SK-N-SH treated with all-trans-retinoic acid at 6 μM for 48 hours (cell line): Measurements from ENCODE around the gene PRPF4.
"Not testable (repeated sequence)": the region's sequence is repeated elsewhere in the genome, so short reads cannot be mapped to it uniquely, and the experiment has no call there.

ENCODE experiments used
- ATAC-seq: fragments of 200-7000 bp; cut with Tn5 transposase; 3 replicates; pipeline ENCODE4 v1.9.1; 2020; ENCODE audit warnings: mild to moderate bottlenecking, moderate library complexity
- ARNTL ChIP-seq: fragments of 450-650 bp; formaldehyde crosslinking; IDR thresholded peaks from 2 replicates; pipeline ENCODE4 v1.5.0; 2020; ENCODE audit warnings: low read depth, mild to moderate bottlenecking, moderate library complexity, borderline replicate concordance
- BACH2 ChIP-seq: fragments of 250-450 bp; sonication (Bioruptor Pico); IDR thresholded peaks from 2 replicates; pipeline ENCODE4 v1.9.0; 2021; ENCODE audit warnings: mild to moderate bottlenecking, borderline replicate concordance
- CSDC2 ChIP-seq: fragments of 250-450 bp; sonication (Bioruptor Pico); IDR thresholded peaks from 2 replicates; pipeline ENCODE4 v1.5.0; 2020; ENCODE audit warnings: mild to moderate bottlenecking, moderate library complexity
- ESRRG ChIP-seq: fragments of 250-450 bp; sonication (Bioruptor Pico); IDR thresholded peaks from 2 replicates; pipeline ENCODE4 v1.6.1; 2021; ENCODE audit warnings: mild to moderate bottlenecking
- GLIS3 ChIP-seq: fragments of 250-450 bp; sonication (Bioruptor Pico); IDR thresholded peaks from 2 replicates; pipeline ENCODE4 v1.5.0; 2020; ENCODE audit warnings: mild to moderate bottlenecking, moderate library complexity
- ISL1 ChIP-seq: fragments of 250-450 bp; sonication (Bioruptor Pico); IDR thresholded peaks from 2 replicates; pipeline ENCODE4 v2.1.2; 2022; ENCODE audit warnings: mild to moderate bottlenecking, moderate library complexity
- OSR1 ChIP-seq: fragments of 250-450 bp; sonication (Bioruptor Pico); IDR thresholded peaks from 2 replicates; pipeline ENCODE4 v1.8.0; 2022; ENCODE audit warnings: moderate library complexity, mild to moderate bottlenecking, inconsistent platforms
- PATZ1 ChIP-seq: fragments of 250-450 bp; sonication (Bioruptor Pico); IDR thresholded peaks from 2 replicates; pipeline ENCODE4 v1.8.0; 2020; ENCODE audit warnings: mild to moderate bottlenecking, moderate library complexity, borderline replicate concordance
- POU6F1 ChIP-seq: fragments of 250-450 bp; sonication (Bioruptor Pico); IDR thresholded peaks from 2 replicates; pipeline ENCODE4 v1.8.0; 2021; ENCODE audit warnings: low read depth, mild to moderate bottlenecking, moderate library complexity, borderline replicate concordance
- PPARA ChIP-seq: fragments of 250-450 bp; sonication (Bioruptor Pico); IDR thresholded peaks from 2 replicates; pipeline ENCODE4 v1.5.0; 2020; ENCODE audit warnings: mild to moderate bottlenecking, borderline replicate concordance
- RARB ChIP-seq: fragments of 250-450 bp; sonication (Bioruptor Pico); IDR thresholded peaks from 2 replicates; pipeline ENCODE4 v1.8.0; 2021; ENCODE audit warnings: mild to moderate bottlenecking, moderate library complexity
- SNAI2 ChIP-seq: fragments of 250-450 bp; sonication (Bioruptor Pico); IDR thresholded peaks from 2 replicates; pipeline ENCODE4 v1.5.0; 2020; ENCODE audit warnings: mild to moderate bottlenecking, moderate library complexity
- TCF4 ChIP-seq: fragments of 250-450 bp; sonication (Bioruptor Pico); IDR thresholded peaks from 2 replicates; pipeline ENCODE4 v1.8.0; 2021; ENCODE audit warnings: mild to moderate bottlenecking, moderate library complexity, borderline replicate concordance
- TOX ChIP-seq: fragments of 250-450 bp; sonication (Bioruptor Pico); IDR thresholded peaks from 2 replicates; pipeline ENCODE4 v1.8.0; 2021; ENCODE audit warnings: mild to moderate bottlenecking, moderate library complexity, borderline replicate concordance
- ZC3H10 ChIP-seq: fragments of 250-450 bp; sonication (Bioruptor Pico); IDR thresholded peaks from 2 replicates; pipeline ENCODE4 v1.5.1; 2021; ENCODE audit warnings: mild to moderate bottlenecking, moderate library complexity
- ZFP3 ChIP-seq: fragments of 250-450 bp; sonication (Bioruptor Pico); IDR thresholded peaks from 2 replicates; pipeline ENCODE4 v1.5.0; 2020; ENCODE audit warnings: mild to moderate bottlenecking, moderate library complexity
- ZFP30 ChIP-seq: fragments of 450-650 bp; formaldehyde crosslinking; IDR thresholded peaks from 2 replicates; pipeline ENCODE4 v1.5.0; 2022; ENCODE audit warnings: mild to moderate bottlenecking, moderate library complexity
- ZNF565 ChIP-seq: fragments of 450-650 bp; formaldehyde crosslinking; conservative IDR thresholded peaks from 2 replicates; pipeline ENCODE4 v1.5.0; 2020; ENCODE audit warnings: low read depth, mild to moderate bottlenecking, moderate library complexity
- ZNF70 ChIP-seq: fragments of 450-650 bp; formaldehyde crosslinking; IDR thresholded peaks from 2 replicates; pipeline ENCODE4 v1.5.0; 2020; ENCODE audit warnings: mild to moderate bottlenecking, moderate library complexity
- ZNF8 ChIP-seq: fragments of 450-650 bp; formaldehyde crosslinking; IDR thresholded peaks from 2 replicates; pipeline ENCODE4 v1.5.0; 2020; ENCODE audit warnings: mild to moderate bottlenecking, moderate library complexity
- TF ChIP-seq, protein P1 (sequence below): fragments of 250-450 bp; sonication (Bioruptor Pico); IDR thresholded peaks from 2 replicates; pipeline ENCODE4 v1.5.1; 2020; ENCODE audit warnings: low read depth, mild to moderate bottlenecking, moderate library complexity
- TF ChIP-seq, protein P2 (sequence below): fragments of 250-450 bp; sonication (Bioruptor Pico); IDR thresholded peaks from 2 replicates; pipeline ENCODE4 v1.5.1; 2021; ENCODE audit warnings: mild to moderate bottlenecking, moderate library complexity
- TF ChIP-seq, protein P3 (sequence below): fragments of 250-450 bp; sonication (Bioruptor Pico); IDR thresholded peaks from 2 replicates; pipeline ENCODE4 v1.5.0; 2020; ENCODE audit warnings: mild to moderate bottlenecking, moderate library complexity

Gene PRPF4

GRCh38 chr9:113281356-113281755 is 5.9 kb downstream of the PRPF4 start (continued):
- TF ChIP-seq, protein P1, sequence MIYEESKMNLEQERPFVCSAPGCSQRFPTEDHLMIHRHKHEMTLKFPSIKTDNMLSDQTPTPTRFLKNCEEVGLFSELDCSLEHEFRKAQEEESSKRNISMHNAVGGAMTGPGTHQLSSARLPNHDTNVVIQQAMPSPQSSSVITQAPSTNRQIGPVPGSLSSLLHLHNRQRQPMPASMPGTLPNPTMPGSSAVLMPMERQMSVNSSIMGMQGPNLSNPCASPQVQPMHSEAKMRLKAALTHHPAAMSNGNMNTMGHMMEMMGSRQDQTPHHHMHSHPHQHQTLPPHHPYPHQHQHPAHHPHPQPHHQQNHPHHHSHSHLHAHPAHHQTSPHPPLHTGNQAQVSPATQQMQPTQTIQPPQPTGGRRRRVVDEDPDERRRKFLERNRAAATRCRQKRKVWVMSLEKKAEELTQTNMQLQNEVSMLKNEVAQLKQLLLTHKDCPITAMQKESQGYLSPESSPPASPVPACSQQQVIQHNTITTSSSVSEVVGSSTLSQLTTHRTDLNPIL: no peak
- no peak for TF ChIP-seq RARB (CRISPR knock-in tag)
- TF ChIP-seq ISL1: no peak
- no peak for TF ChIP-seq GLIS3 (CRISPR knock-in tag)
- no peak for TF ChIP-seq ARNTL

- TF ChIP-seq, protein P2, sequence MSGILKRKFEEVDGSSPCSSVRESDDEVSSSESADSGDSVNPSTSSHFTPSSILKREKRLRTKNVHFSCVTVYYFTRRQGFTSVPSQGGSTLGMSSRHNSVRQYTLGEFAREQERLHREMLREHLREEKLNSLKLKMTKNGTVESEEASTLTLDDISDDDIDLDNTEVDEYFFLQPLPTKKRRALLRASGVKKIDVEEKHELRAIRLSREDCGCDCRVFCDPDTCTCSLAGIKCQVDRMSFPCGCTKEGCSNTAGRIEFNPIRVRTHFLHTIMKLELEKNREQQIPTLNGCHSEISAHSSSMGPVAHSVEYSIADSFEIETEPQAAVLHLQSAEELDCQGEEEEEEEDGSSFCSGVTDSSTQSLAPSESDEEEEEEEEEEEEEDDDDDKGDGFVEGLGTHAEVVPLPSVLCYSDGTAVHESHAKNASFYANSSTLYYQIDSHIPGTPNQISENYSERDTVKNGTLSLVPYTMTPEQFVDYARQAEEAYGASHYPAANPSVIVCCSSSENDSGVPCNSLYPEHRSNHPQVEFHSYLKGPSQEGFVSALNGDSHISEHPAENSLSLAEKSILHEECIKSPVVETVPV (CRISPR knock-in tag): no peak
- TF ChIP-seq ZFP30 (CRISPR knock-in tag): no peak
- no peak for TF ChIP-seq ARNTL
- no peak for TF ChIP-seq CSDC2 (CRISPR knock-in tag)
- TF ChIP-seq GLIS3 (CRISPR knock-in tag): no peak
- no peak for TF ChIP-seq ZNF70 (CRISPR knock-in tag)
- no peak for TF ChIP-seq ZFP3 (CRISPR knock-in tag)
- no peak for TF ChIP-seq ZNF8 (CRISPR knock-in tag)
- TF ChIP-seq, protein P1: no peak
- TF ChIP-seq SNAI2 (CRISPR knock-in tag): no peak
- no peak for TF ChIP-seq ISL1
- no peak for TF ChIP-seq RARB (CRISPR knock-in tag)
- TF ChIP-seq ESRRG (CRISPR knock-in tag): no peak
- no peak for TF ChIP-seq PPARA (CRISPR knock-in tag)
- no peak for TF ChIP-seq TOX
- no peak for ATAC-seq
Measured at GRCh38 chr9:113289091-113289490, 13.6 kb downstream of the PRPF4 start.

DNA sequence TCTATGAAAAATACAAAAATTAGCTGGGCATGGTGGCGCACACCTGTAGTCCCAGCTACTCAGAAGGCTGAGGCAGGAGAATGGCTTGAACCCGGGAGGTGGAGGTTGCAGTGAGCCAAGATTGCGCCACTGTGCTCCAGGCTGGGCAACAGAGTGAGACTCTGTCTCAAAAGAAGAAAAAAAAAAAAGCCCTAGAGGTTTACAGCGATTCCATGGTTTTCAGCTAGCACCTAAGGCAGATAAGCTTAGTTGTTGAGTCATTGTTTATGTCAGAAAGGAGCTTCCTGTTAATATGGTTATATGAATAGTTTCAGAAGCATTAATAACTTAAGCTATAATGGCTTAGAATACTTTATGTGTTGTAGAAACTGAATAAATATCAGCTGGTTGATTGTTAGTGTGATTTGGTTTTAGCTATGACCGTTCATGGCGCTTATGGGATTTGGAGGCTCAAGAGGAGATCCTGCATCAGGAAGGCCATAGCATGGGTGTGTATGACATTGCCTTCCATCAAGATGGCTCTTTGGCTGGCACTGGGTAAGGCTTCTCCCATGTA is 14.7 kb downstream of the PRPF4 start:
- TF ChIP-seq PATZ1 (no peak), ISL1 (no peak), SNAI2 (CRISPR knock-in tag) (no peak), POU6F1 (CRISPR knock-in tag) (no peak), GLIS3 (CRISPR knock-in tag) (no peak)
- ATAC-seq: no peak

- peak; percentile 35 for ATAC-seq
- TF ChIP-seq ZFP3 (CRISPR knock-in tag): no peak
- no peak for TF ChIP-seq ZC3H10 (CRISPR knock-in tag)
- TF ChIP-seq ARNTL: no peak
- TF ChIP-seq TCF4: no peak
- no peak for TF ChIP-seq ZNF565 (CRISPR knock-in tag)
- no peak for TF ChIP-seq ZNF70 (CRISPR knock-in tag)
- TF ChIP-seq RARB (CRISPR knock-in tag): no peak
- TF ChIP-seq ZNF8 (CRISPR knock-in tag): no peak
- TF ChIP-seq ISL1: no peak
- TF ChIP-seq BACH2 (CRISPR knock-in tag): no peak
- TF ChIP-seq CSDC2 (CRISPR knock-in tag): no peak
- no peak for TF ChIP-seq ESRRG (CRISPR knock-in tag)
- no peak for TF ChIP-seq PPARA (CRISPR knock-in tag)
- TF ChIP-seq, protein P3, sequence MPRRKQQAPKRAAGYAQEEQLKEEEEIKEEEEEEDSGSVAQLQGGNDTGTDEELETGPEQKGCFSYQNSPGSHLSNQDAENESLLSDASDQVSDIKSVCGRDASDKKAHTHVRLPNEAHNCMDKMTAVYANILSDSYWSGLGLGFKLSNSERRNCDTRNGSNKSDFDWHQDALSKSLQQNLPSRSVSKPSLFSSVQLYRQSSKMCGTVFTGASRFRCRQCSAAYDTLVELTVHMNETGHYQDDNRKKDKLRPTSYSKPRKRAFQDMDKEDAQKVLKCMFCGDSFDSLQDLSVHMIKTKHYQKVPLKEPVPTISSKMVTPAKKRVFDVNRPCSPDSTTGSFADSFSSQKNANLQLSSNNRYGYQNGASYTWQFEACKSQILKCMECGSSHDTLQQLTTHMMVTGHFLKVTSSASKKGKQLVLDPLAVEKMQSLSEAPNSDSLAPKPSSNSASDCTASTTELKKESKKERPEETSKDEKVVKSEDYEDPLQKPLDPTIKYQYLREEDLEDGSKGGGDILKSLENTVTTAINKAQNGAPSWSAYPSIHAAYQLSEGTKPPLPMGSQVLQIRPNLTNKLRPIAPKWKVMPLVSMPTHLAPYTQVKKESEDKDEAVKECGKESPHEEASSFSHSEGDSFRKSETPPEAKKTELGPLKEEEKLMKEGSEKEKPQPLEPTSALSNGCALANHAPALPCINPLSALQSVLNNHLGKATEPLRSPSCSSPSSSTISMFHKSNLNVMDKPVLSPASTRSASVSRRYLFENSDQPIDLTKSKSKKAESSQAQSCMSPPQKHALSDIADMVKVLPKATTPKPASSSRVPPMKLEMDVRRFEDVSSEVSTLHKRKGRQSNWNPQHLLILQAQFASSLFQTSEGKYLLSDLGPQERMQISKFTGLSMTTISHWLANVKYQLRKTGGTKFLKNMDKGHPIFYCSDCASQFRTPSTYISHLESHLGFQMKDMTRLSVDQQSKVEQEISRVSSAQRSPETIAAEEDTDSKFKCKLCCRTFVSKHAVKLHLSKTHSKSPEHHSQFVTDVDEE (CRISPR knock-in tag): no peak
- TF ChIP-seq ZFP30 (CRISPR knock-in tag): no peak
- TF ChIP-seq TOX: no peak
- TF ChIP-seq, protein P2 (CRISPR knock-in tag): no peak
- no peak for TF ChIP-seq OSR1 (CRISPR knock-in tag)
Measured at GRCh38 chr9:113293285-113293878, 17.9 kb downstream of the PRPF4 start.

DNA sequence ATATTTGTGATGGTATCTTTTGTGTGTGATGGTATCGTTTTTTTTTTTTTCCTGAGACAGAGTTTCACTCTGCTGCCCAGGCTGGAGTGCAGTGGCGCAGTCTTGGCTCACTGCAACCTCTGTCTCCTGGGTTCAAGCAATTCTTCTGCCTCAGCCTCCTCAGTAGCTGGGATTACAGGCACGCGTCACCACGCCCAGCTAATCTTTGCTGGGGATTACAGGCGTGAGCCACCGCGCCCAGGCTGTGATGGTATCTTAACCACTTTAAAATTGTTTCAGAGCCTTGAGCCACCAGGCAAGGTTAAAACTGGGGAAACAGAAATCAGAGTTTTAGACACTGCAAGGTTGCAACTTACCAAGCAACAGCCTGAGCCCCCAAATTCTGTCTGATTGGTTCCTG is 20.8 kb downstream of the PRPF4 start:
- ATAC-seq: not testable (repeated sequence)
